ENCODE measurements around the gene CHST12.

The CHST12 gene

DNA sequence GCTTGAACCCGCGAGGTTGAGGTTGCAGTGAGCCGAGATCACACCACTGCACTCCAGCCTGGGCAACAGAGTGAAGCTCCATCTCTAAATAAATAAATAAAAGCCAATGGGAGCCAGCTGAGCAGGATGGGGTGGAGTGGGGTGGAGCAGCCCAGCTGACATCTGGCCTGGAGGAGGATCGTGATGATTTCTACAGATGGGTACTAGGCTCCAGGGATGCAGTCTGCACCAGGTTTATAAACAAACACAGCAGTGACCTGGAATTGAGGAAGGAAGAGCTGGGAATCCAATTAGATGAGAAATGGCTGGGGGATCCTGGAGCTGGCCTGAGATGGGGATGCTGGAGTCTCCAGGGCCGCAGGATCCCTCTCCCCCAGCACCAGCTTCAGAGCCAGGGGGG is 80.1 kb downstream of the CHST12 start:
- H3K9ac ChIP-seq (ENCODE audit: low read depth in 1 of 2, low read length in 2 of 2): no peak overlapping the region
- no peaks in the 10 kb centered on the region for H3K36me3 ChIP-seq (ENCODE audit: control insufficient read depth in 1 of 2, insufficient read depth in 2 of 2, low read length in 2 of 2)
- H3K4me1 ChIP-seq (ENCODE audit: control insufficient read depth in 1 of 2, insufficient read depth in 2 of 2, low read length in 2 of 2): peaks cover 6% of the 10 kb centered on the region in 2 donors
- H3K4me3 ChIP-seq (ENCODE audit: low read depth in 1 of 2, low read length in 2 of 2): no peak overlapping the region
- H3K9me3 ChIP-seq (ENCODE audit: control insufficient read depth in 1 of 2, low read length in 2 of 2): peaks cover 4 to 8% of the 10 kb centered on the region in 2 donors
- no peak overlapping the region for H3K27ac ChIP-seq (ENCODE audit: low read depth, low read length)
- H3K27me3 ChIP-seq (ENCODE audit: control insufficient read depth in 1 of 2, insufficient read depth in 2 of 2, low read length in 2 of 2): peaks cover 4% of the 10 kb centered on the region in 2 donors

DNA sequence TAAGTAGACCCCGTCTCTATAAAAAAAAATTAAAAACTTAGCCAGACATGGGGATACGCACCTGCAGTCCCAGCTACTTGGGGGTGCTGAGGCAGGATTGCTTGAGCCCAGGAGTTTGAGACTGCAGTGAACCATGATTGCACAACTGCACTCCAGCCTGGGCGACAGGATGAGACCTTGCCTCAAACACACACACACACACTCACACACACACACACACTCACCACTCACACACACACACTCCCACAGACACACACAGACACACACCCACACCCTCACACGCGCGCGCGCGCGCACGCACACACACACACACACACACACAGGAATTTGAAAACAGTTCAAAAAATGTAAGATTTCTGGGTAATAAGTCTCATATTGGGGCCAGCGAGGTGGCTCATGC is 81.5 kb downstream of the CHST12 start:
- Histone ChIP-seq H3K36me3 (ENCODE audit: control insufficient read depth in 1 of 2, insufficient read depth in 2 of 2, low read length in 2 of 2) (no peaks in the 10 kb centered on the region), H3K9ac (ENCODE audit: low read depth in 1 of 2, low read length in 2 of 2) (no peak overlapping the region), H3K27ac (ENCODE audit: low read depth, low read length) (no peak overlapping the region), H3K9me3 (ENCODE audit: control insufficient read depth in 1 of 2, low read length in 2 of 2) (peaks cover 4 to 8% of the 10 kb centered on the region in 2 donors), H3K4me3 (ENCODE audit: low read depth in 1 of 2, low read length in 2 of 2) (no peak overlapping the region), H3K4me1 (ENCODE audit: control insufficient read depth in 1 of 2, insufficient read depth in 2 of 2, low read length in 2 of 2) (no peaks in the 10 kb centered on the region), H3K27me3 (ENCODE audit: control insufficient read depth in 1 of 2, insufficient read depth in 2 of 2, low read length in 2 of 2) (peaks cover 0 to 4% of the 10 kb centered on the region in 2 donors)

DNA sequence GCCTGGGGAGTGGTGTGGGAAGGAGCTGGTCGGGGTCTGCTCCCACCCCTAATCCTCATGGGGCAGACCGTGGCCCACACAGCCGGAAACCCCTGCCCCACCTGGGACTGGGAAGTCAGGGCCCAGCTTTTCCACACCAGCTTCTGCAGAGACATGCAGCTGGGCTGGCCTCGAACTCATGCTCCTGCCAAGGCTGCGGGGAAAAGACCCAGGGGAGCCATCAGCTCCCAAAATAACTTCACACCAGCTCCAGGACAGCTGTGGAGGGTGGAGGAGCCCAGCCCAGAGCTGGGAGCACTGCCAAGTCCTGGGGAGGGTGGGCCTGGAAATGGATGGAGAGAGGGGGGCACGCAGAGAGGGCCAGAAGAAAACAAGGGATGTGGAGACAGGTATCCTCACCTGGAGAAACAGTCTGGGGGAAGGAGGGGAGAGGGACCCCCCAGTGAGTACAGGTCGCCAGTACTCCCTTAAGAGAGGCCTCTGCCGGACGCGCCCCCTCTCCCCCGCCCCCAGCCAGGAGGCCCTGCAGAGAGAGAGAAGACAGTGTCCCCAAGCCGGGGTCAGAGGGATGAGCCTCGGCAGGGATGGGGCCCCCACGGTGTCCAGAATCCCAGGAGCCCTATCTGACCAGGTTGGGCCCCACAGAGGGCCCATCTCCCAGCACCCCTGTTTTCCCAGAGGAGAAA is 84.3 kb downstream of the CHST12 start:
- no peaks in the 10 kb centered on the region for H3K4me1 ChIP-seq (ENCODE audit: control insufficient read depth in 1 of 2, insufficient read depth in 2 of 2, low read length in 2 of 2)

DNA sequence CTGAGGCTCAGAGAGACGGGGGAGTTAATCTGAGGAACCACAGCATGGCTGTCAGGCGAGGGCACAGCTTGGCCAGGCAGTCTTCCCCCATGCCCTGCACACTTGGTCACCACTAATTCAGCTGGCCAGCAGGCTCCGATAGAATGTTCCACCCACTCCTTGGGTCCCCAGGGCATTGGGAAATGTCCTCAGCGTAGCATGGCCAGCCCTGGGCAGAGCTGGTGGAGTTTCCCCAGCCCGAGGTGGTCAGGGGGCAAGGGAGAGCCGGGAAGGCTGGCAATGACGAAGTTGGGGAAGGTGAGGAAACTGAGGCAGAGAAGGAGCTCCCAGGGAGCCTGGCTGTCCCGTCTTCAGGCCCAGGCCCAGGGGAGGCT is 84.8 kb downstream of the CHST12 start:
- Histone ChIP-seq H3K36me3 (ENCODE audit: control insufficient read depth in 1 of 2, insufficient read depth in 2 of 2, low read length in 2 of 2) (no peaks in the 10 kb centered on the region), H3K4me3 (ENCODE audit: low read depth in 1 of 2, low read length in 2 of 2) (no peak overlapping the region), H3K9me3 (ENCODE audit: control insufficient read depth in 1 of 2, low read length in 2 of 2) (peaks cover under 1 to 1% of the 10 kb centered on the region in 2 donors), H3K27ac (ENCODE audit: low read depth, low read length) (no peak overlapping the region), H3K4me1 (ENCODE audit: control insufficient read depth in 1 of 2, insufficient read depth in 2 of 2, low read length in 2 of 2) (no peaks in the 10 kb centered on the region), H3K27me3 (ENCODE audit: control insufficient read depth in 1 of 2, insufficient read depth in 2 of 2, low read length in 2 of 2) (no peaks in the 10 kb centered on the region), H3K9ac (ENCODE audit: low read depth in 1 of 2, low read length in 2 of 2) (no peak overlapping the region)

More for the DNA sequence above, 84.3 kb downstream of the CHST12 start:
- H3K9ac ChIP-seq (ENCODE audit: low read depth in 1 of 2, low read length in 2 of 2): no peak overlapping the region
- H3K27me3 ChIP-seq (ENCODE audit: control insufficient read depth in 1 of 2, insufficient read depth in 2 of 2, low read length in 2 of 2): no peaks in the 10 kb centered on the region
- no peak overlapping the region for H3K27ac ChIP-seq (ENCODE audit: low read depth, low read length)
- no peak overlapping the region for H3K4me3 ChIP-seq (ENCODE audit: low read depth in 1 of 2, low read length in 2 of 2)
- H3K9me3 ChIP-seq (ENCODE audit: control insufficient read depth in 1 of 2, low read length in 2 of 2): peaks cover 4 to 7% of the 10 kb centered on the region in 2 donors
- H3K36me3 ChIP-seq (ENCODE audit: control insufficient read depth in 1 of 2, insufficient read depth in 2 of 2, low read length in 2 of 2): no peaks in the 10 kb centered on the region

DNA sequence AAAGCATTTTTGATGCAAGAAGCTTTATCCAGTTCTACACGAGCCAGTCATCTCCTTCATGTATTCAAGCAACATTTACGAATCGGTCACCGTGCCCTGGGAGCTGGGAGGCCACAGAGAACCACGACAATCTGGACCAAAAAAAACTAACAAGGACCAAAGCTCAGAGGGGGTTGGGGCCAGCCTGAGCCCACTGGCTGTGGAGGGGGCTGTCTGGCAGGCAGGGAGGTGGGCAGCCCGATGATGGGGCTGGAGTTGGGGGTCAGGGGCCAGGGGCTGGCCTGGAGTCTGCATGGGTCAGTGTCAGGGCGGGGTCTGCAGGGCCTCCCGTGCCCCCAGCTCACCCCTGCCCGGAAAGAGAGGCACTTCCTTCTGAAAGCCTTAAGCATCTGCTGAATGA is 85.3 kb downstream of the CHST12 start:
- Histone ChIP-seq H3K4me3 (ENCODE audit: low read depth in 1 of 2, low read length in 2 of 2) (no peak overlapping the region), H3K36me3 (ENCODE audit: control insufficient read depth in 1 of 2, insufficient read depth in 2 of 2, low read length in 2 of 2) (no peaks in the 10 kb centered on the region), H3K27ac (ENCODE audit: low read depth, low read length) (no peak overlapping the region), H3K4me1 (ENCODE audit: control insufficient read depth in 1 of 2, insufficient read depth in 2 of 2, low read length in 2 of 2) (no peaks in the 10 kb centered on the region), H3K9me3 (ENCODE audit: control insufficient read depth in 1 of 2, low read length in 2 of 2) (no peaks in the 10 kb centered on the region), H3K27me3 (ENCODE audit: control insufficient read depth in 1 of 2, insufficient read depth in 2 of 2, low read length in 2 of 2) (no peaks in the 10 kb centered on the region), H3K9ac (ENCODE audit: low read depth in 1 of 2, low read length in 2 of 2) (no peak overlapping the region)

DNA sequence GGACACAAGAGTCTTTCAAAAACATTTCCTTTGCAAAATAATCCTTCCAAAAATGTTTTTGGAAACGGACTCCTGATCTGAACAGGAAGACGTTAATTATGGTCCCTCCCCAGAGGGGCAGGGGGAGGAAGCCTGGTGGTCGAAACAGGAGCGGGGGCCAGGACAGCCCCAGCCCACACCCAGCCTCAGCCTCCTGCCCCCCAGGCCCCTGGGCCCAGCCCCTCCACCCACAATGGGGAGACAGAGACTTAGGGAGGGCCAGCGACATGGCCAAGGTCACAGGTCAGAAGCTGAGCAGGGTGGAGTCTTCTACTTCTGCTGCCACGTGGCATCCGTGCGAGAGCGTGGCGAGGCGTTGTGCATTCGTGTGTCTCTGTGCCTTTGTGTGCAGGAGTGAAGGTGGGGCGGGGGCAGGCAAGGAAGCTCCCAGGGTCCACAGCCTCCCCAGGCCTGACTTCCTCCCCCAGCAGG is 86.8 kb downstream of the CHST12 start:
- H3K36me3 ChIP-seq (ENCODE audit: control insufficient read depth in 1 of 2, insufficient read depth in 2 of 2, low read length in 2 of 2): no peaks in the 10 kb centered on the region
- no peaks in the 10 kb centered on the region for H3K4me1 ChIP-seq (ENCODE audit: control insufficient read depth in 1 of 2, insufficient read depth in 2 of 2, low read length in 2 of 2)
- peak overlapping the region; percentile 10 for H3K27ac ChIP-seq (ENCODE audit: low read depth, low read length)
- H3K9me3 ChIP-seq (ENCODE audit: control insufficient read depth in 1 of 2, low read length in 2 of 2): no peaks in the 10 kb centered on the region
- H3K9ac ChIP-seq (ENCODE audit: low read depth in 1 of 2, low read length in 2 of 2): no peak overlapping the region
- H3K27me3 ChIP-seq (ENCODE audit: control insufficient read depth in 1 of 2, insufficient read depth in 2 of 2, low read length in 2 of 2): no peaks in the 10 kb centered on the region
- H3K4me3 ChIP-seq (ENCODE audit: low read depth in 1 of 2, low read length in 2 of 2): no peak overlapping the region

DNA sequence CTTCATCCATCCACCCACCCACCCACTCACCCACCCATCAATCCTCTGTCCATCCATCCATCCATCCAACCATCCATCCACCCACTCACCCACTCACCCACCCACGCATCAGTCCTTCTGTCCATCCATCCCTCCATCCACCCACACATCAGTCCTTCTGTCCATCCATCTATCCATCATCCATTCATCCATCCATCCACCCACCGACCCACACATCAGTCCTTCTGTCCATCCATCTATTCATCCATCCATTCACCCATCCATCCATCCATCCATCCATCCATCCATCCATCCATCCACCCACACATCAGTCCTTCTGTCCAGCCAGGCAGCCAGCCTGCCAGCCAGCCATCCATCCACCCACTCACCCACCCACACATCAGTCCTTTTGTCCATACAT is 88.6 kb downstream of the CHST12 start:
- H3K4me3 ChIP-seq (ENCODE audit: low read depth in 1 of 2, low read length in 2 of 2): no peak overlapping the region
- no peak overlapping the region for H3K9ac ChIP-seq (ENCODE audit: low read depth in 1 of 2, low read length in 2 of 2)
- no peaks in the 10 kb centered on the region for H3K9me3 ChIP-seq (ENCODE audit: control insufficient read depth in 1 of 2, low read length in 2 of 2)
- H3K27ac ChIP-seq (ENCODE audit: low read depth, low read length): no peak overlapping the region
- H3K4me1 ChIP-seq (ENCODE audit: control insufficient read depth in 1 of 2, insufficient read depth in 2 of 2, low read length in 2 of 2): no peaks in the 10 kb centered on the region
- no peaks in the 10 kb centered on the region for H3K36me3 ChIP-seq (ENCODE audit: control insufficient read depth in 1 of 2, insufficient read depth in 2 of 2, low read length in 2 of 2)
- H3K27me3 ChIP-seq (ENCODE audit: control insufficient read depth in 1 of 2, insufficient read depth in 2 of 2, low read length in 2 of 2): peaks cover 0 to 2% of the 10 kb centered on the region in 2 donors

DNA sequence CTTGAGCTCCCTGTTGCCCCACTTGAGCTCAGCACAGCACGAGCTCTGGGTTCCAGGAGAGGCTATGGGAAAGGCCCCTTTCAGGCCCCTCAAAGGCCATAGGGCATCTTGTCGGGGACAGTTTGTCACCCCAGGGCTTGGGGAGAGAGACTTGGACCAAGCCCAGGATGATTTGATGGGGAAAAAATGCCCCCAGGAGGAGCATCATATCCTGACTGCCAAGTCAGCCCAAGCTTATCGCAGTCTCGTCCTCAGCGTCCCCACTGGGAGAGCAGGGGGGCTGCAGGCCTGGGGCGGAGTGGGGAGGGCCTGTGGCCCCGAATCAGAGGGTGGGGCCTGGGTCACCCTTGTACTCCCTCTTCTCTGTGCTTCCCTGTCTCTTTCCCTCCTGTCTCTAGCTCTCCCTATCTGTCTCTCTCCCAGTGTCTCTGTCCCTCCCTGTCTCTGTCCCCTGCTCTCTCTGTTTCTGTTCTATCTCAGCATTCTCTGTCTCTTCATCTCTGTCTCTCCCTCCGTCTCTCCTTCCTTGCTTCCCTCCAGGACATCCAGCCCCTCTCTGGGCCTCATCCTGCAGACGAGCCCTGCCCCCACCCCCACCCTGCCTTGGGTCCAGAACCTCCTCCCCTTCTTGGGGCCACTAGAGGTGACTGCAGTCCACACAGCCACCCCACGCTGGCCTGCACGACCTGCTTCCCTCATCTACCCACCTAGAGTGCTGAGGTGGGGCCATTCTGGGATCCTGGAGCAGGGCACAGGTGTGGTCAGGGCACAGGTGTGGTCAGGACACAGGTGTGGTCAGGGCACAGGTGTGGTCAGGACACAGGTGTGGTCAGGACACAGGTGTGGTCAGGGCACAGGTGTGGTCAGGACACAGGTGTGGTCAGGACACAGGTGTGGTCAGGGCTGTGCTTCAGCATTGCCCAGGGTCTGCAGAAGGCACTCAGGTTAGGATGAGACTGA is 90.1 kb downstream of the CHST12 start:
- Histone ChIP-seq H3K27ac (ENCODE audit: low read depth, low read length) (no peak overlapping the region), H3K4me1 (ENCODE audit: control insufficient read depth in 1 of 2, insufficient read depth in 2 of 2, low read length in 2 of 2) (no peaks in the 10 kb centered on the region)

DNA sequence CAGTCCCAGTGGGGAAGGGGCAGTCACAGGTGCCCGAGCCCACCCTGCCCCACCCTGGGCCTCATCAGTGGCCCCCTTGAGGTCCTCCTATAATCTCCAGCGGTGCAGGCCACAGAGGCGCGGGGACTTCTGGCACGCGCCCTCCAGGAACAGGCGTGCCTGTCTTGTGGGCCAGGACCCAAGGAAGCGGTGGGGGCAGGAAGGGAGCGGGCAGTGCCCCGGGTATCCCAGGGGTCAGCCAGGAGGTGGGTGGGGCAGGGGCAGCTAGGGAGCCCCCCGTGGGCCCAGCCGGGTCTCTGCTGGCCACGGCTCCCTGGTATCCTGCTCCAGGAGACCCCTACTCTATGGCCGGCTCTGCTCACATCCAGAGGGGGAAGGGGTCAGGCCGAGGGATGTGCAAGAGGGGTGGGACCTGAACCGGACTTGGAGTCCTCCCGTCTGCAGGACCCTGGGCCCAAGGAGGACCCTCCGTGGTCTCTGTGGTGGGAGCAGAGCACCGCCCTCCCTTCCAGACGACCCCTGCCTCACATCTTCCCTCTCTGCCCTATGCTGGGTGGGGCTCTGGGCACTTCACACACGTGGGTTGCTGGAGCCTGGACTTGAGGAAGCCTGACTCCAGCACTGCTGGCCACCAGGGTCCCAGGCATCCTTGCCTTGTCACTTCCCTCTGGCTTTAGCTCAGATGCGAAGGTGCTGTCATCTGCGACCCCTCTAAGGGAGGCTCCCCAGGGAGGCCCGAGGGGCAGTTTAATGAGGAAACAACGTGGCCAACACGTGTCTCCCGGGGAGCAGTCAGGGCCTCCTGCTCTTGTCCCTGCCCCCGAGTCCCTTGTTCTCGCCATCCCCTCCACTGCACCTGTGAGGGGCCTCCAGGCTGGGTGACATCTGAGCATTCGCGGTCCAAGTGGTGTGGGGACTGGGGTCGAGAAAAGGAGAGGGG is 91.0 kb downstream of the CHST12 start:
- no peaks in the 10 kb centered on the region for H3K36me3 ChIP-seq (ENCODE audit: control insufficient read depth in 1 of 2, insufficient read depth in 2 of 2, low read length in 2 of 2)
- H3K9me3 ChIP-seq (ENCODE audit: control insufficient read depth in 1 of 2, low read length in 2 of 2): no peaks in the 10 kb centered on the region
- no peak overlapping the region for H3K9ac ChIP-seq (ENCODE audit: low read depth in 1 of 2, low read length in 2 of 2)
- H3K4me1 ChIP-seq (ENCODE audit: control insufficient read depth in 1 of 2, insufficient read depth in 2 of 2, low read length in 2 of 2): no peaks in the 10 kb centered on the region
- no peak overlapping the region for H3K27ac ChIP-seq (ENCODE audit: low read depth, low read length)
- H3K27me3 ChIP-seq (ENCODE audit: control insufficient read depth in 1 of 2, insufficient read depth in 2 of 2, low read length in 2 of 2): peaks cover 0 to 3% of the 10 kb centered on the region in 2 donors
- H3K4me3 ChIP-seq (ENCODE audit: low read depth in 1 of 2, low read length in 2 of 2): no peak overlapping the region

More for the DNA sequence above, 90.1 kb downstream of the CHST12 start:
- H3K4me3 ChIP-seq (ENCODE audit: low read depth in 1 of 2, low read length in 2 of 2): no peak overlapping the region
- no peaks in the 10 kb centered on the region for H3K36me3 ChIP-seq (ENCODE audit: control insufficient read depth in 1 of 2, insufficient read depth in 2 of 2, low read length in 2 of 2)
- H3K9ac ChIP-seq (ENCODE audit: low read depth in 1 of 2, low read length in 2 of 2): no peak overlapping the region
- no peaks in the 10 kb centered on the region for H3K9me3 ChIP-seq (ENCODE audit: control insufficient read depth in 1 of 2, low read length in 2 of 2)
- H3K27me3 ChIP-seq (ENCODE audit: control insufficient read depth in 1 of 2, insufficient read depth in 2 of 2, low read length in 2 of 2): peaks cover 0 to 3% of the 10 kb centered on the region in 2 donors

All from duodenal mucosa (tissue), 2 donors.